LNCaP clone FGC (cell line): Measurements from ENCODE around the gene GRK4.

ENCODE experiments used
- DNase-seq: peaks from one replicate; pipeline ENCODE4 v3.0.0-alpha.2; 2011; ENCODE audit warnings: low read depth
- H3K4me3 ChIP-seq: 2 replicates; pipeline ENCODE4 v1.5.1; 2011; ENCODE audit warnings: mild to moderate bottlenecking, low read depth, low read length, control low read depth
- TF ChIP-seq, protein P1 (sequence below): IDR thresholded peaks from 2 replicates; pipeline ENCODE4 v1.5.1; 2012; ENCODE audit warnings: mild to moderate bottlenecking; ENCODE audit not compliant: control insufficient read depth, insufficient read depth; ENCODE audit errors: extremely low read depth

GRK4 gene

DNA sequence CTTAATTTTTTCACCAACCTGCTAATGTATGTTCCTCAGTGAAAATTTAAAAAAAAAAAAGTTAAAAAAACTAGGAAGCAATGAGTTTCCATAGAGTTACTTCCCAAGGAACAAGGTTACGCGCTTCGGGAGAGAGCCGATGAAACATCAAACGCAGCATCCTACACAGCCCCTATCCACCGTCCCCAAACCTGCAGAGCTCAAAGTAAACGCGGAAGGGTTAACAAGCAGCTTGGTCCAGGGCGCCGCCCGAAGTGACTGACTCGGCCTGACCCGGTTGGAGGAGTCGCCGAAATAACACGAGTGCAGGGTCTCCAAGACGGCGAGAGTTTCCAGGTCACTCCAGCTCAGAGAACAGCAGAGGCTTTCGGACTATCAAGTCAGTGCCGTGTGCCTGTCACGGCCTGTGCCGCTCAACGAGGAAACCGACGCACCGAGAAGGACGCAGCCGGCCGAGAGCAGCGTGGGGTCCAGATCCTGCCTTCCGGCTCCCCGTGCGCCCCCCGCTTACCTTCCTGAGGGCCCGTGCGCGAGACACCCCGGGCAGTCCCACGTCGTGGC, 677 bp upstream of the GRK4 start:
- H3K4me3 ChIP-seq: peak overlapping the region; percentile 96
- TF ChIP-seq, protein P1, sequence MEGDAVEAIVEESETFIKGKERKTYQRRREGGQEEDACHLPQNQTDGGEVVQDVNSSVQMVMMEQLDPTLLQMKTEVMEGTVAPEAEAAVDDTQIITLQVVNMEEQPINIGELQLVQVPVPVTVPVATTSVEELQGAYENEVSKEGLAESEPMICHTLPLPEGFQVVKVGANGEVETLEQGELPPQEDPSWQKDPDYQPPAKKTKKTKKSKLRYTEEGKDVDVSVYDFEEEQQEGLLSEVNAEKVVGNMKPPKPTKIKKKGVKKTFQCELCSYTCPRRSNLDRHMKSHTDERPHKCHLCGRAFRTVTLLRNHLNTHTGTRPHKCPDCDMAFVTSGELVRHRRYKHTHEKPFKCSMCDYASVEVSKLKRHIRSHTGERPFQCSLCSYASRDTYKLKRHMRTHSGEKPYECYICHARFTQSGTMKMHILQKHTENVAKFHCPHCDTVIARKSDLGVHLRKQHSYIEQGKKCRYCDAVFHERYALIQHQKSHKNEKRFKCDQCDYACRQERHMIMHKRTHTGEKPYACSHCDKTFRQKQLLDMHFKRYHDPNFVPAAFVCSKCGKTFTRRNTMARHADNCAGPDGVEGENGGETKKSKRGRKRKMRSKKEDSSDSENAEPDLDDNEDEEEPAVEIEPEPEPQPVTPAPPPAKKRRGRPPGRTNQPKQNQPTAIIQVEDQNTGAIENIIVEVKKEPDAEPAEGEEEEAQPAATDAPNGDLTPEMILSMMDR: no peak
- peak; percentile 28 for DNase-seq

DNA sequence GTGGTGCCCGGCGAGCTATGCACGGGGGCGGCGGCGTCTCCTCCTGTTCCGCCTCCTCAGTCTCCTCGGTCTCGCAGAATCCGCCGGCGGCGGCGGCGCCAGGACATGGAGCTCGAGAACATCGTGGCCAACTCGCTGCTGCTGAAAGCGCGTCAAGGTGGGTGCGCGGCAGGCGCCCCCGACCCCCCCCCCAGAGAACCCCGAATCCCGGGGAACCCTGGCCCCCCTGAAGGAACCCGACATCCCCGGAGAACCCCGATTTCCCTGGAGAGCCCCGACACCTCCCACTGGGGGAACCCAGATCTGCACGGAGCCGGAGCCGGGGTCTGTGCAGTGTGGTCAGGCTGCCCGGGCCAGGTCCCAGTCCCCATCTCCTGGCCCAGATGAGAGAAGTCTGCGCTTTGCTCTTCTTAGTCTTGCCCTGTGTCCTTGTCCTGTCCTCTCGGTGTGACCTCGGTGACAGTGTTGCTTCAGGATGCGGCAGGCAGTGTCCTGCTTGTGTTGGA, 648 bp downstream of the GRK4 start:
- no peak for DNase-seq
- peak overlapping the region; percentile 96 for H3K4me3 ChIP-seq
- TF ChIP-seq, protein P1: no peak

DNA sequence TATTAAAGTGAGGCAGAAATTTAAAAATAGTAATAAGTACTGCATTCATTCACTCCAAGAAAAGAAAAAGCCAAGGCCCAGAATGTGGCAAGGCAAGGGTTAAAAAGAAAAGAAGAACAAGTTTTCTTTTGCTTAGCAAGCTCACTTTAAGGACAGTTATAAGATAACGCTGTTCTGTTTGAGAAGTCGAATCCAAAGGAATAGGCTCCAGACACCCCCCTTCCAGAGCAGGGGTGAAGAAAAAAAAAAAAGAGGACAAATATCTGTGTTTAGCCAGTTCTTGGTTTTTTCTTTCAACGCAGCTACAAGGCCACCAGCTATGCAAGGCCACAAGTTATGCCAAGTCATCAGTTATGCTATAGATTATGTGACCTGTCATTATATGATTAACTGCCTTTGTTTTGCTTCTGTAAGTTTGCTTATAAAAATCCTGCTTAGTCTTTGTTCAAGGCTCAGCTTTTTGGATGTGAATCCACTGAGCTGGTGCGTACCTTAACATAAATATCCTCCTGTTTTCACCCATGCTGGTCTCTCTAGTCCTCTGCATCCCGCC, 1.4 kb downstream of the GRK4 start:
- TF ChIP-seq, protein P1: no peak
- peak overlapping the region; percentile 96 for H3K4me3 ChIP-seq
- no peak for DNase-seq

DNA sequence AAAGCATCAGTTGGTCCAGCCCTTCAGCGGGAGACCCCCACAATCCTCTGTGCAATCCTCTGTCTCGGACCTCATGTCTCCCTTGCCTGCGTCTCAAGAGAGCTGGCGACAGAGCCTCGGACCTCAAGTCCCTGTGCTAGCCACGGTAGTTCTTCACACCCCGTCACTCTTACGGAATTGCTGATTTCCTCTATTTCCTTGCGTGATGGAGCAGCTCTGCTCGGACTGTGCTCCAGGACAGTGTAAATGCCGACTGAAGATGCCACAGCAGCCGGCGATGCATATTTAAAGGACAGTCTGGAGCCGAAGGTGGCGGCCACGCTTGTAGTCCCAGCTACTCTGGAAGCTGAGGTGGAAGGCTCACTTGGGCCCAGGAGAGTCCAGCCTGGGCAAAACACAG, 1.9 kb downstream of the GRK4 start:
- TF ChIP-seq, protein P1: no peak
- no peak for DNase-seq
- no peak overlapping the region for H3K4me3 ChIP-seq

DNA sequence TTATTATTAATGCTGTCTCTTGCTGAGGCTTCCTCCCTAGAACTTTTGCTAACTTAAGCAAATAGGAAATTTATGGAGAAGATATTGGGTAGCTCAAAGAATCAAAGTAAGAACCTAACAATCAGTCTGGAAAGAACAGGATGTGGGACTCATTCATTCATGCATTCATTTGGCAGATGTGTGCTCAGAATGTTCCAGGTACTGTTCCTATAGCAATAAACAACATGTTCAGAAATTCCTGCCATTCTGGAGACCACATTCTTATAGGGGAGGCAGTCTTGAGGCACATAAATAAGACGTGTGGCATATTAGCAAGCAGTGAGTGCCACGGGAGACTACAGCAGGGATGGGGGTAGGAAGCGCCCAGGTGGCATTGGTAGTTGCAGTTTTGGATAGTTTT, 5.0 kb downstream of the GRK4 start:
- TF ChIP-seq, protein P1: no peak
- no peak for DNase-seq
- H3K4me3 ChIP-seq: no peak overlapping the region

DNA sequence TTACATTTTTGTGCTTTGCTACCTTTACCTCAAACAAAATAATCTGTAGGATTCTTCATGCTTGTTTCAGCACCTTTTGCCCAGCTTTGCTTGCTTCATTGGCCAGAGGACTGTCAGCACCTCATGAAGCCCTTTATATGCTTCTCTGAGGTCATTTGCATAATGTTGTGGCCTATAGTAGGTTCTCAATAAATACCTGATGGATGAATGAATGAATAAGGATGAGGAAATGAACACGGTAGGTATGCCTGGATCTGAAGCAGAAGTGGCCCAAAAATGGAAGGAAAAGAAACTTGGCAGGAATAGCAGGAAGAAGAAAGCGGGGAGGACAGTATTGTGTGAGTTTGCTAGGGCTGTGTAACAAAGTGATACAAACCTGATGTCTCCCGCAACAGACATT, 7.9 kb downstream of the GRK4 start:
- TF ChIP-seq, protein P1: no peak
- no peak for DNase-seq
- H3K4me3 ChIP-seq: no peak overlapping the region
